IPS DF 4.7 (cell line): ENCODE results near the gene TMEM176A.

Source experiments
- DNase-seq: peaks from one replicate; pipeline ENCODE4 v3.0.0-alpha.2; 2013; ENCODE audit warnings: low spot score; ENCODE audit errors: extremely low read depth

Gene TMEM176A

DNA sequence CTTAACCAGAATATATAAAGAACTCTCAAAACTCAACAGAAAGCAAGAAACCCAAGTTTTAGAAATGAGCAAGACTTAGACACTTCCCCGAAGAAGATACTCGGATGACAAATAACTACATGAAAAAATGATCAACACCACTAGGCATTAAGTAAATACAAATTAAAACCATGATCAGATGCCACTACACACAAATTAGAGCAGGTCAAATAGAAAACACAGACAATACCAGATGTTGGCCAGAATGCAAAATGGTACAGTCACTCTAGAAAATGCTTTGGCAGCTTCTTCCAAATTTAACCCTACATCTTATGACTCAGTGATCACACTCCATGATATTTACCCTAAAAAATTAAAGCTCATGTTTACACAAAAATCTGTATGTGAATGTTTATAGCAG, 18.4 kb downstream of the TMEM176A start:
- DNase-seq: no peak

- no peak for DNase-seq
Observed at GRCh38 chr7:150820148-150820547, 19.6 kb downstream of the TMEM176A start.

DNA sequence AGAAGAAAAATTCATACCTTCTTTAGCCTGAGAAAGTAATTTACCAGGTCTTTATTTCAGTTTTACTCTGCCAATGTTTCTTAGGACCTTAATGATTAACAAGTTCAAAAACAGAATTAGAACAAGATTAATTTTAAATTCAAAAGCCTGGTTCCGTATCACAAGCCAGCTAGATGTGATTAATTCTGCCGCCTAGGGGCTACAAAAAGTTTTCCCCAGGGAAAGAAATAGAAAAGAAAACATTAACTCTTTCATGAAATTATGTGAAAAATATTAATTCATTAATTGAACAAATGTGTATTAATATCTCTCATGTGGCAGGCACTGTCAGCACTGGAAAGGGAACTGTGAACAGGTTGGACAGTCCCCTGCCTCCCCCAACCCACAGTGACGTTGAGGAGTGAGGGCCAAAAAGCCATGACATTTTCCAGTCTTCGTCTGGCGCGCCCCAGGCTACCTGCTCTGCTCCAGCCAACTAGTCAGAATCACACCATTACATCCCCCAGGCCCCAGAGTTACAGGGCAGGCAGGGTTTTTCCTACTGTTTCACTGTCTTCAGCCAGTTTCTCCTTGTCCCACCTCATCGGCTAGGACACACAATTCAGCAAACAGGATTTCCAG, 20.1 kb downstream of the TMEM176A start:
- no peak for DNase-seq

- no peak for DNase-seq
Observed at GRCh38 chr7:150823043-150823442, 22.5 kb downstream of the TMEM176A start.

DNA sequence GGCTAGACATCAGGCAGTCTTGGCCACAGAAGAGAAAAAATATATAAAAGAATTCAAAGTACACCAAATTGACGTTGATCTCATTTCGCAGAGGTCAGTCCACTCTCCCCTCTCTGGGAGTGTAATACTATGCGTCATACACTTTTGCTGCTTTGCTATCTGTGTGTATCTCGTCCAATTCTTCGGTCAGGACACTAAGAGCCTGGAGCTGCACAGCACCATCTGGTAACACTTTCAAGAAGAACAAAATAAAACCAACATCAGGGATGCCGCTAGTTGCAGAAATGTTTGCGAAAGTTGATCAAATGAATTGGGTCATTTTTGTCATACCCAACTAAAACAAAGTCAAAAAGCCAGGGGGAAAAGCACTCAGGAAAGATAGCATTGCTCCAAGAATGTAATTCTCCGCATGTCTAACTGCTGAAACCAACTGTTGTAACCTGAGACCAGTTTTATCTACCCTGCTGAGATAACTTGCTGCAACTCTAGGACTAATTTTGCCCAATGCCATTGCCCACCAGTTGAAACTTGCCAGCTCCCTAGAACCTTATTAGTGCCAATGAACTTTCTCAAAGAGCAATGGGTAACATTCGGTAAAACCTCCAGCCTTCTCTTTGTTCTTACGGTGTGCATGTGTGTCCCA, 23.0 kb downstream of the TMEM176A start:
- DNase-seq: no peak

DNA sequence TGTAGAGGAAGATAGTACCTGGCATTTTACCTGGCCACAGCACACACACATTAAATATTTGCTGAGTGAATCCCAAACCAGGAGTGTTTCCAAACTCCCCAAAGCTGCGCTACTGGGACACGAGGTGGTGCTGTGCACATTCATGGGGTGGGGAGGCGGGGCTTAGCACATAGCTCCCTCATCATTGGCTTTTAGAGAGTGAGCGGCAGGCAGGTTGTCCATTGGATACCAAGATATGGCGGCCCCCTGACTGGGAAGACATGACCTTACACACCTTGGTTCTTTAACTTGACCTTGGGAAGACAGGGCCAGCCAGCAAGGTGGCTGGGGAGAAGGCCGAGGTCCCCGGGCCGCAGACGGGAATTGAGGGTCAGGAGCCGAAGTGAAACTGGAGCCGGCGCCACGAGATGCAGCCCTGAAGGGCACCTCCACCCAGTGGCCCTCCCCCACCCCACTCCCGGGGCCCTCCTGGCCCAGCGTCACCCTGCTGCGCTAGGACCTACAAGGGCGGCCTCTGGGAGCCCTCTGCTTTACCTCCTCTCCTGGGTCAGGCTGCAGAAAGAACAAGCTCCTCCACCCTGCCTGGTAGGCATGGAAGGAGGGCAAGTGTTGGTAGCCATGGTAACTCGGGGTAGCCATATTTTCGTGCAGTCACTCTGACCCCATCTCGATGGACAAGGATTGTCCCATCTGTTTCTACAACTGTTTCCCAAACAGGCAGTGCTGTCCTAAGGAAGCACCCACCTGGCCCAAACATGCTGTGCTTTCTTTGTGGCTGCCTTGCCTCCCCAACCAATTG, 24.0 kb downstream of the TMEM176A start:
- DNase-seq: no peak

DNA sequence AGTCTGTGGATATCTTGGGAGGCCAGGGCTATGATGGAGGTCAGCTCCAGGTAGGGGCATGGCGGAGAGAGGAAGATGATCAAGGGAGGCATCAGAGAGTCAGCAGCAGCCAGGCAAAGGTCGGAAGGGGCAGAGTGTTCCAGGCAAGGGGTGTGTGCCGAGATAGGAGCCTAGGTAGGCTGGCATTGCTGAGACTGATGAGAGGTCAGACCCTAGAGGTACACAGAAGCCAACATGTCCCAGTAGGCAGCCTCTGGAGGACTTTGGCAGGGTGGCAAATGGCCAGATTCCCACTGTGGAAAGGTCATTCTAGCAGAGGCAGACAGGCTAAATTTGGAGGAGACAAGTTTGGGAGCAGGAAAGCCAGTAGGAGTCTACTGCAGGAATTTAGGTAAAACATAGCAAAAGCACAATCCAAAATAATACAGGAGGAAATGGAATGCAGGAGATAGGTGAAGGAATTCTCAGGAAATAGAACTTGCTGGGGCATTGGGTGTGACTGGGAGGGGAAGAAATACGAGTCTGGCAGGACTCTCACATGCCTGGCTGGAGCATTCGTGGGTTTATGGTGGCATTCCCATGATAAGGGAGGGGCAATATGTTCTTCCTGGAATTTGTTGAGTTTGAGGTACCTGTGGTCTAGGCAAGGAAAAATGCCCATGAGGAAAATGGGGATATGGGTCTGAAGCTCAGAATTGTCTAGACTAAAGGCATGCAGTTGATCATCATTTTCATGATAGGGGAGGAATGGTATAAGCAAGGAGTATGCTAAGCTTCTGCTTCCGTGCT, 25.7 kb downstream of the TMEM176A start:
- DNase-seq: no peak

GRCh38 chr7:150828384-150828783, 27.8 kb downstream of the TMEM176A start:
- DNase-seq: no peak

DNA sequence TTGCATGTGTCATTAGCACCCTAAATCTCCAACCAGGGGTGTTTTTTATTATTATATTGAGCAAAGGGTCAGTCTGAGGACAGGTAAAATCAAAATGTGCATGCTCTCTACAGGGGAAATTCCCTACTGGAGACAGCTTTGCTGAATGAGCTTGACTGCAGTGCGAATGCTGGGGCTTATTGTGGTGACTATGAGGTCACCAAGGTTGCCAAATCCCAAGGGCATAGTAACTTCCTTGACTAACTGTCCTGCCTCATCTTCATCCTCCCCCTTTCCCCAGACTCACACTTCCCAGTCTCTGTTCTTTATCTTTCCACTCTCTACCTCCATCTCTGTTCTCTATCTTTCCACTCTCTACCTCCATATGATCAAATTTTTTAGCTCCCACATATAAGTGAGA, 28.9 kb downstream of the TMEM176A start:
- no peak for DNase-seq

DNA sequence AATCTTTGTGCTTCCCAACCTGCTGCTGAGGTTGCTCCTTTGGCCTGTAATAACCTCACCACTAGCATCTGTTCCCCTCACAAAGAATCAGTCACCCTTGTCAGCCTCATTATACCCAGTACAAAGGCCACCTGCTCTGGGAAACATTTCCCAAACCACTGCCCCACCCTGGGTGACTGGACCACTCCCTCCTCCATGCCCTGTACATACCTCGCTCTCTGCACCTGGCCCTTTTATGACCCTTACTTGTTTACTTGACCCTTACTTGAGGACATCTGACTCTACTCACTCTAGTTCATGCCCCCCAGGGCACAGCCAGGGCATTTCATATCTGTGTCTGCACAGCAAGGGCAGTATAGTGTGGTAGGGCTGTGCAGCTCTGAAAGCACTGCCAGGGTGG, 30.4 kb downstream of the TMEM176A start:
- no peak for DNase-seq

- no peak for DNase-seq
Observed at GRCh38 chr7:150831851-150832250, 31.3 kb downstream of the TMEM176A start.

- no peak for DNase-seq
Observed at GRCh38 chr7:150835019-150835418, 34.5 kb downstream of the TMEM176A start.

DNA sequence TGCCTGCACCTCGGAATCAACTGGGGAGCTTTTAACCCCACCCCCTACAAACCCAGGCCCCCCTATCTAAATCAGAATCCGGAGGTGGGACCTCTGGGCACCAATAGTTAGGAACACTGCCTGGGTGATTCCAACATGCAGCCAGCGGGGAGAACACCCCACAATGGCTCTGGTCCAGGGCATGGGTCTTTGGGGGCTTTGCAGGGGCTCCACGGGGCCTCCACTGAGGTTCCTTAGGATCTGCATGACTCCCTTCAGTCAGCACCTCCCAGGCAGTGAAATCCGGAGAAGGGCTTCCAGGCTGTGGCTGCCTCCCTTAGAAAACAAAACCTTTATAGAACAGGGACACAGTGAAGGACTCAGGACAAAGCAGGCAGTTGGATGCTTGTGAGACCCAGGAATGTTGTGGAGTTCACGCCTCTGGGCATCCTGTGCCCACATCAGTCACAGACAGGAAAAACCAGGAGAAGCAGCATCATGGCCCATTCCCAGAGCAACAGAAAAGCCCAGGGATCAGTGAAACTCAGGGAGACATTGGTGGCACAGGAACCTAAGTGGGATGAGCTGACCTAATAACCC, 35.2 kb downstream of the TMEM176A start:
- DNase-seq: no peak

DNA sequence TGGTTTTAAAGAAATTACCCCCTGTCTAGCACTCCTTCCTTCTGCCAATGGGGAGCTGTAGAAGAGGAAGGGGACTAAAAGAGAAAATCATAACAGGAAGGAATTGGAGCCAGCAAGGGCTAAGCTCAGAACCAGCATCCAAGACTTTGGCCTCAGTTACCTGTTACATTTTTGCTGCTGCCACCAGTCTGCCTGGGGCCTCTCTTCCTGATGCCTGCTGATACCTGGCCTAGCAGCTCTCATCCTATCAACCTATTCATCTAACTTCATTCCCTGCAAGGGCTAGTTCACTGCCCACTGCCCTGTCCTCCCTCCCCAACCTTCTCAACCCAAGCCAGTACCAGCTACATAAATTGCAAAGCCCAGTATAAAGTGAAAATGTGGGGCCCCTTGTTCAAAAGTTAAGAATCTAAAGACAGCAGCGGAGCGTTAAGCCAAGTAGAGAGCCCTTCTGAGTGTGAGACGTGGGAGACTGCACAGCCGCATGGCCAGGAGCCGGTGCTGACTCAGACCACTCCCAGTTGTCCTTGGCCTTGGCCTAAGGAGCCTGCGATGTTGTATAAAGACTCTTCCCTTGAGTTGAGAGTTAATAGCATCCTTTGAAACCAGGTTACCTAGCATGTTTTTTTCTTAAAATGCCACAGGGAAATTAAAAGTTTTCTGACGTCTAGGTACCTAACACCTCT, 38.5 kb downstream of the TMEM176A start:
- DNase-seq: no peak

- no peak for DNase-seq
Observed at GRCh38 chr7:150842018-150842417, 41.4 kb downstream of the TMEM176A start.

GRCh38 chr7:150842716-150843115, 42.1 kb downstream of the TMEM176A start:
- DNase-seq: no peak

DNA sequence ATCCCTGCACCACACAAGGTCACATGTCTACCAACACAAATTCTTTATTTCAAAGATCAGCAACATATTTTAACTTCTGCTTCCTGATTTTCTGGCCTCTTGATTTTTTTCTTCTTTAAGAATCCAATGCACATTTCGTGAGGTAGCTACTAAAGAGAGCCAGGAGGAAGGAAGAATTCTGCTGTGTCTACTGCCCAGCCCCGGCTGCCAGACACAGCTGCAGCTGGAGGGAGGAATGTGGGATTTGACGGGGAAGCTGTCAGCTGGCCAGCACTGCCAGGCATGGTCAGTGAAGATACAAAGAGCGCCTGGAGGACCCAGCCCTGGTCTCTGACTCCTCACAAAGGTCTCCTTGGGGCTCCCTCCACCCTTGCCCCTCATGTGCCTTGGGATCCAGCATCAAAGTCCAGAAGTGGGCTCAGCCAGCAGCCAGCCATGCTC, 44.9 kb downstream of the TMEM176A start:
- DNase-seq: no peak

GRCh38 chr7:150846291-150847115, 45.9 kb downstream of the TMEM176A start:
- no peak for DNase-seq

- no peak for DNase-seq
Observed at GRCh38 chr7:150847536-150847935, 47.0 kb downstream of the TMEM176A start.

DNA sequence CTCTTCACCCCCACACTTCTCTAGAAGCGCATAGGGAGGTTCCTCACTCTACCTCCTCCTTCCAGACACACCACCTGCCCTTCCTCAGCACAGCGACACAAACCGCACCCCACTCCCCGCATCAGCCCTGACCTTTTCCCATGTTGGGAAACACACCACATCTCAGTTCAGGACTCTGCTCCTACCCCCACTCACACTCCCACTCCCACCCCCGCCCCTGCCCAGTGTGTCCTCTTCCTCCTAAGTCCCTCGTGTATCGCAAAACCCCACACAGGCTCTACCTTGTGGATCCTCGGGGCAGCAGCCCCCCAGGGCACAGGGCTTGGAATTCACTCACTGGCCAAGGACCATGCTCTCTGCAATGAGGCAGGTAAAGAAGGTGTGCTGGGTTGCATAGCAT, 47.5 kb downstream of the TMEM176A start:
- no peak for DNase-seq
